ENCODE data around the gene POU2AF3.

The POU2AF3 gene

DNA sequence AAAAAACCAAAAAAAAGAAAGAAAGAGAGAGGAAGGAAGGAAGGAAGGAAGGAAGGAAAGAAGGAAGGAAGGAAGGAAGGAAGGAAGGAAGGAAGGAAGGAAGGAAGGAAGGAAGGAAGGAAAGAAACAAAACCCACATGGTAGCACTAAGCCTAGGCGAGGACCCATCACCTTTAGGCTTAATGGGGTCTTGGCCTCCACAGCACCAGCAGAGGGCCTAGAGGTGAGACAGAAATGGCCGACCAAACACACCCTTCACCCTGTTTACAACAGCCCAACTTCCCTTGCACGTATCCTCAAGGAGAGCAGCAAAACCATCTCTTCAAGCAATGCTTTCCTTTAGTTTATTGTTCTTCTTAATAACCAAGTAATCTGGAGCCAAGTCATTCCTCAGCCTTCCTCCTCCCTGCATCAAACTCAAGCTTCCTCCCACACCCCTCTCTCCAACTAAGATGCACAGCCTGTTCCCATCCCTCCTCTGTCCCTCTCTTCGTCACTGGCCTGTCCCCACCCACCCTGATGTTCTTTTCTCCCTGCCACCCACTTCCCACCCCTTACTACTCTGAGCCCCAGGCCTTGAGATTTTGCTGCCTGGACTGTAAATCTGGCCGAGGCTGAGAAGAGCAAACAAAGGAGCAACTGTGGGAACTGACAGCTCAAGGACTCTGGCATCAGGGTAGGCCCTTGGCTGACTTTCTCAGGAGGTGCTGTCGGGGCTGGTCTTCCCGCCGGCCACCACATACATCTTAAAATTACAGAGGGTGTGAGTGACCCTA, 54.8 kb downstream of the POU2AF3 start:
- no peak for DNase-seq (ENCODE audit: low spot score)

GRCh38 chr11:111353776-111354600, 55.6 kb downstream of the POU2AF3 start:
- DNase-seq (ENCODE audit: low spot score): no peak

DNA sequence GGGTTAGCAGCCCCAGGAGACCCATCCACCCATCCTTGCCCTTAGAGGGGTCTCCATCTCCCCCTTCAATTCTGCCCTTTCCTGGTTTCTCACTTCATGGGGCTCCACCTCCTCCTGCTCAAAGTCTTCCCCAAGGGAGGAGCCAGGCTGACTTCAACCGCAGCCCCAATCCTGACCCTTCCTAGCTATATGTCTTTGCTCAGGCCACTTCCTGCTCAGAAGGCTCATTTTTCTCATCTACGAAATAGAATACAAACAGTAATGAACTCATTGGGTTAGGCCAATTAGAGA, 56.2 kb downstream of the POU2AF3 start:
- DNase-seq (ENCODE audit: low spot score): no peak

DNA sequence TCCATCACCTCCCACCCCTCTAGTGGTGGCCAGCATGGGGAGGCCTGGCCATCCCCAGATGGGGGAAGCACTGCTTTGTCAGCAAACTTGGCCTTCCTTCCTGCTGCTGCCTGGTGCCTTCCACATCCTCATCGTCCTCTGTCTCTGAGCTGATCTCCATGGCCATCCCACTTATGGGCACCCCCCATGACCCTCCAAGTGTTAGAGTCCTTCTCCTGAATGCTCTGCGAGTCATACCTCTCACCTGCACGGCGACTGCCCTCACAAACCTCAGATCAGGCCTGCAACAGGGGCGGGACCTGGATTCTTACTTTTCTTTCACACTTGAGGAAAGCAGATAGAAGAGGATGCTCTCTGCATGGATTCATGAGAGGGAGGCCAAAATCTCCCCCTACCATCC, 56.8 kb downstream of the POU2AF3 start:
- no peak for DNase-seq (ENCODE audit: low spot score)

DNA sequence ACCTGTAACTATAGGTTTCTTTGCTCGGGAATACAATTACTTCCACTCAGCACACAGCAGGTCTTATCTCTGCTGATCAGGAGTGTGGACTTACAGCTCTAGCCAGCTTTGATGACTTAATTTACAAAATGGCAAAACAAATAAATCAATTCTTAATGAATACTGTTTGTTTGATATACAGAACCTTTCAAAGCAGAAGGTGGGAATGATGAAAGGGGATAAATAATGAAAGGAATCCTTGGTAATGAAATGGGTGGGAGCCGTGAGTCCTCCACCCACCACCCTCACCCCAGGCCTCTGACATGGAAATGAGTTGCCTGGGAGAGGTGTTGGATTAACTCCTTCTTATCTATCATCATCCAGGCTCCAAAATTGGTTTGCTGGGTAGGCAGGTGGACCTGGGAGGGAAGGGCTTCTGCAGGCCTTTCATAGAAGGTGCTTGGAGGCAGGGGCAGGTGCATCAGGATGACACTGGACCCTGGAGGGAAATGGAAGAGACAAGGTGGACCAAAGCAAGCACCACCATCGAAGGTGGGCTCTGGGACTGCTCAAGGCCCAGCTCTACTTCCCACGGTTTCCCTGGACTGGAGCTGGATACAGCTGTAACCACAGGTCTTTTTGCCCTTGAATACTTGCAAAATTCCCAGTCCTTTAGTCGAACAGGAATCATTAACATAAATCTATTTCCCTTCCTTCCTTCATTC, 57.8 kb downstream of the POU2AF3 start:
- DNase-seq (ENCODE audit: low spot score): no peak

GRCh38 chr11:111356660-111357048, 58.3 kb downstream of the POU2AF3 start:
- no peak for DNase-seq (ENCODE audit: low spot score)

GRCh38 chr11:111357150-111358037, 59.0 kb downstream of the POU2AF3 start:
- DNase-seq (ENCODE audit: low spot score): no peak

Measured in germinal center (tissue), 1 donor.